Measurements from ENCODE around the gene TNS1. TPM values are rescaled to one million over a fixed set of nuclear protein-coding genes. Genes with fewer than 3 reads are reported as not detected.
A peak's percentile ranks its signal among the peaks of the same experiment; 100 is the strongest.

TNS1 gene
- total and polyA plus RNA-seq, 4 donors: 67.0 to 377 (median 208) TPM

- H3K4me3 ChIP-seq: no peak overlapping the region
- peak overlapping the region; percentile 17 to 34 for H3K27ac ChIP-seq (ENCODE audit: low read depth in 1 of 2, low read length in 1 of 2)
- no peak for TF ChIP-seq CTCF (IDR thresholded peaks at IDR 0.05; ENCODE audit: control extremely low read depth, extremely low read depth)
- H3K27me3 ChIP-seq (ENCODE audit: control insufficient read depth in 3 of 3, insufficient read depth in 3 of 3, low read length in 2 of 3): no peaks in the 10 kb centered on the region
- H3K9me3 ChIP-seq (ENCODE audit: control insufficient read depth in 4 of 4, insufficient read depth in 3 of 4, low read length in 3 of 4): no peaks in the 10 kb centered on the region
- H3K4me1 ChIP-seq (ENCODE audit: control insufficient read depth in 5 of 5, insufficient read depth in 5 of 5, low read length in 5 of 5): peaks cover 0 to 15% (median 0%) of the 10 kb centered on the region in 5 donors
- H3K9ac ChIP-seq (ENCODE audit: insufficient read depth in 1 of 2, low read length in 2 of 2): no peak overlapping the region
- ATAC-seq (ENCODE audit: insufficient read depth, low FRiP score) (no peak), DNase-seq (no peak)
- 85 to 86% methylated on average over 8 of the region's 8 CpGs for WGBS, 2 donors
- H3K36me3 ChIP-seq (ENCODE audit: control insufficient read depth in 4 of 4, insufficient read depth in 4 of 4, low read length in 4 of 4): peaks cover 49 to 80% (median 73%) of the 10 kb centered on the region in 4 donors
Observed at GRCh38 chr2:217892560-217892959, 110.2 kb downstream of the TNS1 start.

- DNase-seq (peak in 2 of 3 donors; percentile 51 to 64), ATAC-seq (ENCODE audit: insufficient read depth, low FRiP score) (no peak)
- H3K27me3 ChIP-seq (ENCODE audit: control insufficient read depth in 3 of 3, insufficient read depth in 3 of 3, low read length in 2 of 3): no peaks in the 10 kb centered on the region
- WGBS, 2 donors: 72 to 83% methylated on average over 4 of the region's 4 CpGs
- peaks cover 35 to 75% (median 71%) of the 10 kb centered on the region in 4 donors for H3K36me3 ChIP-seq (ENCODE audit: control insufficient read depth in 4 of 4, insufficient read depth in 4 of 4, low read length in 4 of 4)
- H3K9me3 ChIP-seq (ENCODE audit: control insufficient read depth in 4 of 4, insufficient read depth in 3 of 4, low read length in 3 of 4): no peaks in the 10 kb centered on the region
- H3K4me3 ChIP-seq: no peak overlapping the region
- H3K27ac ChIP-seq (ENCODE audit: low read depth in 1 of 2, low read length in 1 of 2): peak overlapping the region; percentile 61 to 64
- H3K9ac ChIP-seq (ENCODE audit: insufficient read depth in 1 of 2, low read length in 2 of 2): no peak overlapping the region
- TF ChIP-seq CTCF (IDR thresholded peaks at IDR 0.05; ENCODE audit: control extremely low read depth, extremely low read depth): no peak
- peaks cover 0 to 13% (median 0%) of the 10 kb centered on the region in 5 donors for H3K4me1 ChIP-seq (ENCODE audit: control insufficient read depth in 5 of 5, insufficient read depth in 5 of 5, low read length in 5 of 5)
Observed at GRCh38 chr2:217890445-217890844, 112.3 kb downstream of the TNS1 start.

GRCh38 chr2:217889656-217890055 is 113.1 kb downstream of the TNS1 start:
- Histone ChIP-seq H3K9ac (ENCODE audit: insufficient read depth in 1 of 2, low read length in 2 of 2) (no peak overlapping the region), H3K4me3 (no peak overlapping the region), H3K4me1 (ENCODE audit: control insufficient read depth in 5 of 5, insufficient read depth in 5 of 5, low read length in 5 of 5) (peaks cover 0 to 13% (median 0%) of the 10 kb centered on the region in 5 donors), H3K36me3 (ENCODE audit: control insufficient read depth in 4 of 4, insufficient read depth in 4 of 4, low read length in 4 of 4) (peaks cover 41 to 74% (median 71%) of the 10 kb centered on the region in 4 donors), H3K27ac (ENCODE audit: low read depth in 1 of 2, low read length in 1 of 2) (peak overlapping the region; percentile 64 to 76), H3K27me3 (ENCODE audit: control insufficient read depth in 3 of 3, insufficient read depth in 3 of 3, low read length in 2 of 3) (no peaks in the 10 kb centered on the region), H3K9me3 (ENCODE audit: control insufficient read depth in 4 of 4, insufficient read depth in 3 of 4, low read length in 3 of 4) (no peaks in the 10 kb centered on the region)
- ATAC-seq (ENCODE audit: insufficient read depth, low FRiP score) (no peak), DNase-seq (no peak)
- no peak for TF ChIP-seq CTCF (IDR thresholded peaks at IDR 0.05; ENCODE audit: control extremely low read depth, extremely low read depth)
- WGBS, 2 donors: 86 to 90% methylated on average over 5 of the region's 5 CpGs
